ENCODE measurements around the gene CAMK1G.

The CAMK1G gene

DNA sequence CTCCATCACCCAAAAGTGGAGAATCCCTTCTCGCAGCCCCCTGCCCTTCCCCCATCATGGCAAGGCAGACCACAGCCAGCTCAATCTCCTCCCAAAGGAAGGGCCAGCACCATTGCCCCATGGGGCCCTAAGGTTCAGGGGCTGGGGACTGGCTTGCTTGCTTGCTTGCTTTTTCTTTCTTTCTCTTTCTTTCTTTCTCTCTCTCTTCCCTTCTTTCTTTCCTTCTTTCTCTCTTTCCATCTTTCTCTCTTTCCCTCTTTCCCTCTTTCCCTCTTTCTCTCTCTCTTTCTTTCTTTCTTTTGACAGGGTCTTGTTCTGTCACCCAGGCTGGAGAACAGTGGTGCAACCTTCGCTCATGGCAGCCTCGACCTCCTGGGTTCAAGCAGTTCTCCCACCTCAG, 38.1 kb upstream of the CAMK1G start:
- POLR2A ChIA-PET: no interaction called here
- Histone ChIP-seq H3K27ac (ENCODE audit: insufficient read depth in 1 of 2, low read depth in 1 of 2, low read length in 2 of 2, poor library complexity in 1 of 2, severe bottlenecking in 2 of 2) (no peak overlapping the region), H3K4me3 (ENCODE audit: control insufficient read depth in 1 of 7, extremely low read depth in 1 of 7, insufficient read depth in 4 of 7, low read depth in 2 of 7, low read length in 6 of 7) (no peak overlapping the region), H3K9me3 (ENCODE audit: control extremely low read depth in 1 of 5, control insufficient read depth in 4 of 5, insufficient read depth in 2 of 5, low read depth in 1 of 5, low read length in 4 of 5) (no peaks in the 10 kb centered on the region), H3K36me3 (ENCODE audit: control insufficient read depth in 4 of 4, insufficient read depth in 4 of 4, low read length in 3 of 4) (no peaks in the 10 kb centered on the region), H3K27me3 (replicated peaks in 2 of 5; ENCODE audit: control insufficient read depth in 4 of 5, insufficient read depth in 5 of 5, low read length in 4 of 5) (peaks cover 0 to 9% (median 0%) of the 10 kb centered on the region in 5 experiments), H3K4me1 (ENCODE audit: control extremely low read depth in 1 of 4, control insufficient read depth in 4 of 4, insufficient read depth in 4 of 4, low read length in 3 of 4) (no peaks in the 10 kb centered on the region)
- WGBS (ENCODE audit: insufficient coverage): 100% methylated on average over 1 of the region's 3 CpGs
- DNase-seq: no peak
- CTCF ChIA-PET: interaction anchor here (0.7 to 1.2 kb wide), 2 partner anchors 8 to 15 kb away, joined by 4 read pairs; no protein-coding TSS in a partner anchor

GRCh38 chr1:209546390-209547085, 37.0 kb upstream of the CAMK1G start:
- CTCF ChIA-PET: interaction anchor here (0.8 kb wide), 1 partner anchor 37 kb away, joined by 3 read pairs; no protein-coding TSS in a partner anchor

GRCh38 chr1:209547626-209548025, 35.9 kb upstream of the CAMK1G start:
- Histone ChIP-seq H3K4me1 (ENCODE audit: control extremely low read depth in 1 of 4, control insufficient read depth in 4 of 4, insufficient read depth in 4 of 4, low read length in 3 of 4) (no peaks in the 10 kb centered on the region), H3K27ac (ENCODE audit: insufficient read depth in 1 of 2, low read depth in 1 of 2, low read length in 2 of 2, poor library complexity in 1 of 2, severe bottlenecking in 2 of 2) (no peak overlapping the region), H3K36me3 (ENCODE audit: control insufficient read depth in 4 of 4, insufficient read depth in 4 of 4, low read length in 3 of 4) (no peaks in the 10 kb centered on the region), H3K9me3 (ENCODE audit: control extremely low read depth in 1 of 5, control insufficient read depth in 4 of 5, insufficient read depth in 2 of 5, low read depth in 1 of 5, low read length in 4 of 5) (no peaks in the 10 kb centered on the region), H3K4me3 (ENCODE audit: control insufficient read depth in 1 of 7, extremely low read depth in 1 of 7, insufficient read depth in 4 of 7, low read depth in 2 of 7, low read length in 6 of 7) (no peak overlapping the region), H3K27me3 (replicated peaks in 2 of 5; ENCODE audit: control insufficient read depth in 4 of 5, insufficient read depth in 5 of 5, low read length in 4 of 5) (peaks cover 0 to 9% (median 0%) of the 10 kb centered on the region in 5 experiments)
- ChIA-PET CTCF (interaction anchor here (0.8 to 1.0 kb wide), 2 partner anchors 18 to 38 kb away, joined by 3 read pairs; no protein-coding TSS in a partner anchor), POLR2A (no interaction called here)
- 50% methylated on average over 2 of the region's 3 CpGs for WGBS (ENCODE audit: insufficient coverage)
- no peak for DNase-seq

More at GRCh38 chr1:209546390-209547085, 37.0 kb upstream of the CAMK1G start:
- Histone ChIP-seq H3K36me3 (ENCODE audit: control insufficient read depth in 4 of 4, insufficient read depth in 4 of 4, low read length in 3 of 4) (no peaks in the 10 kb centered on the region), H3K27me3 (replicated peaks in 2 of 5; ENCODE audit: control insufficient read depth in 4 of 5, insufficient read depth in 5 of 5, low read length in 4 of 5) (peaks cover 0 to 6% (median 0%) of the 10 kb centered on the region in 5 experiments), H3K4me1 (ENCODE audit: control extremely low read depth in 1 of 4, control insufficient read depth in 4 of 4, insufficient read depth in 4 of 4, low read length in 3 of 4) (no peaks in the 10 kb centered on the region), H3K27ac (ENCODE audit: insufficient read depth in 1 of 2, low read depth in 1 of 2, low read length in 2 of 2, poor library complexity in 1 of 2, severe bottlenecking in 2 of 2) (no peak overlapping the region), H3K4me3 (ENCODE audit: control insufficient read depth in 1 of 7, extremely low read depth in 1 of 7, insufficient read depth in 4 of 7, low read depth in 2 of 7, low read length in 6 of 7) (no peak overlapping the region), H3K9me3 (ENCODE audit: control extremely low read depth in 1 of 5, control insufficient read depth in 4 of 5, insufficient read depth in 2 of 5, low read depth in 1 of 5, low read length in 4 of 5) (no peaks in the 10 kb centered on the region)
- DNase-seq: no peak
- POLR2A ChIA-PET: no interaction called here
- 95% methylated on average over 4 of the region's 5 CpGs for WGBS (ENCODE audit: insufficient coverage)

DNA sequence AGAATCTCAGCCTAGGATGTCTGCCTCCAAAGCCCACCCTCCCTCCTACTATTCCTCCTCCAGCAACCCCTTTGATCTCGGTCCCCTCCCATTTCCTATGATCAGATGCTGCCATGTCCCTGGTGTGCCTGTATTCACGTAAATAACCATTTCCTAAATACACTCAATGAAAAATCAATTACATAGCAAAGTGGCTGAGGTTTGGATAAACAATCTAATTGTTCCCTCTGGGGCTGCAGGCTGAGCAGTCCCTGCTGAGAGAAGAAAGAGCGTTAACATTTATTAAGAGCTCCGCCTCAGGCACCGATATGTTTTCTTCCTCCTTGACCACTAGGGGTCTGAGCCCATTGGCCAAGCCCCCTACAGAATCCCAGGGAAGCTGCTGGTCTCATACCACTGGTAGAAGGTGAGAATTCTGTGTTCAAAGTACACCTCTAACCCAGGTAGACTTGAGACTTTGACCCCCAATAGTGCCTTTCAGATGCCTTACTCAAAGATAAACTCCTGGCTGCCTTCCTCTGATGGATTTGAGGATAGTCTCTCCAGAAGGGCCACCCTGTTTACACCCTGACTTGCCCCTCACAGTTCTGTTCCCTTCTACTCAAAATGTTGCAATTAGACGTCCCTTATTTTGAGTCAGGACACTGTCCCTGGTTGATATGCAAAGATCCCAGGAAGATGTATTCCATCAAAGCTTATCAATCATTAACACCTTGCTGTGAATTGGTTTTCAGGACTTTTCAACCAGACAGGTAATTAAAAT, 33.9 kb upstream of the CAMK1G start:
- no peak for DNase-seq
- ChIA-PET POLR2A (no interaction called here), CTCF (interaction anchor here (1.1 kb wide), 1 partner anchor 222 kb away, joined by 3 read pairs; no protein-coding TSS in a partner anchor)
- peaks cover 0 to 9% (median 0%) of the 10 kb centered on the region in 5 experiments for H3K27me3 ChIP-seq (replicated peaks in 2 of 5; ENCODE audit: control insufficient read depth in 4 of 5, insufficient read depth in 5 of 5, low read length in 4 of 5)
- no peaks in the 10 kb centered on the region for H3K4me1 ChIP-seq (ENCODE audit: control extremely low read depth in 1 of 4, control insufficient read depth in 4 of 4, insufficient read depth in 4 of 4, low read length in 3 of 4)
- H3K36me3 ChIP-seq (ENCODE audit: control insufficient read depth in 4 of 4, insufficient read depth in 4 of 4, low read length in 3 of 4): no peaks in the 10 kb centered on the region
- 79% methylated on average over 3 of the region's 6 CpGs for WGBS (ENCODE audit: insufficient coverage)
- H3K27ac ChIP-seq (ENCODE audit: insufficient read depth in 1 of 2, low read depth in 1 of 2, low read length in 2 of 2, poor library complexity in 1 of 2, severe bottlenecking in 2 of 2): no peak overlapping the region
- H3K9me3 ChIP-seq (ENCODE audit: control extremely low read depth in 1 of 5, control insufficient read depth in 4 of 5, insufficient read depth in 2 of 5, low read depth in 1 of 5, low read length in 4 of 5): no peaks in the 10 kb centered on the region
- no peak overlapping the region for H3K4me3 ChIP-seq (ENCODE audit: control insufficient read depth in 1 of 7, extremely low read depth in 1 of 7, insufficient read depth in 4 of 7, low read depth in 2 of 7, low read length in 6 of 7)

DNA sequence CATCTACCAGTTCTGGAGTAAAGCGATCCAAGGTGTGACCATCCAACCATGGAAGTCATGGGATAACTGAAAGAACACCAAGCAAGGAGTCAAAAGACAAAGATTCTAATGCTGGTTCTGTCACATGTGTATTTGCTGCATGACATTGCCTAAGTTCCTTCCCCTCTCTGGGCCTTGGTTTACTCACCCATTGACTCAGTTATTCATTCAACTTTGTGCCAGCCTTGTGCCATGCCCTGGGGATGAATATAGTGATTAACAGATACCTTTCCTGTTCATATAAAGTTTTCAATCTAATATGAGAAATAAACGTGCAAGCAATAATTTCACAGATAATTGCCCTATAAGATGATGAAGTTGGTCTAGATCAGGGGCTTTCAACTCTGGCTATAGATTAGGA, 33.0 kb upstream of the CAMK1G start:
- Histone ChIP-seq H3K27ac (ENCODE audit: insufficient read depth in 1 of 2, low read depth in 1 of 2, low read length in 2 of 2, poor library complexity in 1 of 2, severe bottlenecking in 2 of 2) (no peak overlapping the region), H3K36me3 (ENCODE audit: control insufficient read depth in 4 of 4, insufficient read depth in 4 of 4, low read length in 3 of 4) (no peaks in the 10 kb centered on the region), H3K27me3 (replicated peaks in 2 of 5; ENCODE audit: control insufficient read depth in 4 of 5, insufficient read depth in 5 of 5, low read length in 4 of 5) (peaks cover 0 to 6% (median 0%) of the 10 kb centered on the region in 5 experiments), H3K4me1 (ENCODE audit: control extremely low read depth in 1 of 4, control insufficient read depth in 4 of 4, insufficient read depth in 4 of 4, low read length in 3 of 4) (no peaks in the 10 kb centered on the region), H3K4me3 (ENCODE audit: control insufficient read depth in 1 of 7, extremely low read depth in 1 of 7, insufficient read depth in 4 of 7, low read depth in 2 of 7, low read length in 6 of 7) (no peak overlapping the region), H3K9me3 (ENCODE audit: control extremely low read depth in 1 of 5, control insufficient read depth in 4 of 5, insufficient read depth in 2 of 5, low read depth in 1 of 5, low read length in 4 of 5) (no peaks in the 10 kb centered on the region)
- 91% methylated on average over 1 of the region's 2 CpGs for WGBS (ENCODE audit: insufficient coverage)
- CTCF ChIA-PET: no interaction called here
- DNase-seq: no peak
- POLR2A ChIA-PET: no interaction called here

DNA sequence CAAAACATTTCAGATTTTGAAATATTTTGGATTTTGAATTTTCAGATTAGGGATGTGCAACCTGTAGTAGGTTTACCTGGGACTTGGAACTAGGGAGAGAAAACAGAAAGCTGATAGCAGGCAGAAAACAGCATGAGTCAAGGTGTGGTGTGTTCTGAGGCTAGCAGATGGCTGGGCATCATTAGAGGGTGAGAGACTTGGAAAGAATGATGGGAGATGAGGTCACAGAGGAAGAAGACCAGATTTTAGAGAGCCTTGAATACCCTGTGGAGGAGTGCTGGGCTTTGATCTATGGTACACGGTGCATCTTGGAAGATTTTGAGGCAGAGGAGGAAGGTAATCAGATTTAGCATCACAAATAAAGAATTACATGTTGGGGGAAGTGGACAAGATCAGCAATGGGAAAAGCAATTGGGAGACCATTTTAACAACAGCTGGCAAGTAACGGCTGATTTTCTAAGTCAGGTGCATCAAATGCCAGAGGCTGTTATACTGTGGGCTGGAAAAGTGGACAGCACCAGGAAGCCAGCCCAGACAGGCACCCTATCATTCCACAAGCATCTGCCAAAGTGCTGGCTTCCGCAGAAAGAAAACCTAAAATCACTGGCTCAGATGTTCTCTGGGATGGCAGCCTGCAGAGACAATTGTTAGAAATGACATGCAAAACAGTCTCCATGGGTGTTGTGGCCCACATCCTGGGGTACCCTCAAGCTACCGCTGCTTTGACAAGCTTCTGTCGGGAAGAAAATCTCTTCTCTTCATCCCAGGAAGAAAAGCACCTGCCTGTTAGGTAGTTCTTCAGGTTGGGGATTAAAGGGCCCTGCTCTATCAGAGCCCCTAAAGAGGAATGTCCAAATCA, 30.9 kb upstream of the CAMK1G start:
- no peak overlapping the region for H3K4me3 ChIP-seq (ENCODE audit: control insufficient read depth in 1 of 7, extremely low read depth in 1 of 7, insufficient read depth in 4 of 7, low read depth in 2 of 7, low read length in 6 of 7)
- POLR2A ChIA-PET: no interaction called here
- no peak for DNase-seq
- 87% methylated on average over 5 of the region's 5 CpGs for WGBS (ENCODE audit: insufficient coverage)
- no peaks in the 10 kb centered on the region for H3K36me3 ChIP-seq (ENCODE audit: control insufficient read depth in 4 of 4, insufficient read depth in 4 of 4, low read length in 3 of 4)
- H3K27me3 ChIP-seq (replicated peaks in 2 of 5; ENCODE audit: control insufficient read depth in 4 of 5, insufficient read depth in 5 of 5, low read length in 4 of 5): peaks cover 0 to 6% (median 0%) of the 10 kb centered on the region in 5 experiments
- no peaks in the 10 kb centered on the region for H3K9me3 ChIP-seq (ENCODE audit: control extremely low read depth in 1 of 5, control insufficient read depth in 4 of 5, insufficient read depth in 2 of 5, low read depth in 1 of 5, low read length in 4 of 5)
- CTCF ChIA-PET: interaction anchor here (1.2 to 2.1 kb wide), 3 partner anchors 8 to 40 kb away, joined by 3 to 7 read pairs (median 4); no protein-coding TSS in a partner anchor
- no peaks in the 10 kb centered on the region for H3K4me1 ChIP-seq (ENCODE audit: control extremely low read depth in 1 of 4, control insufficient read depth in 4 of 4, insufficient read depth in 4 of 4, low read length in 3 of 4)
- H3K27ac ChIP-seq (ENCODE audit: insufficient read depth in 1 of 2, low read depth in 1 of 2, low read length in 2 of 2, poor library complexity in 1 of 2, severe bottlenecking in 2 of 2): no peak overlapping the region

Measured in common myeloid progenitor, CD34-positive (primary cell).